Astrocyte of the spinal cord (primary cell): ENCODE data around the gene TOMM6.

Experiments used
- DNase-seq: peaks from one replicate; pipeline ENCODE4 v3.0.0; 2011; ENCODE audit warnings: low read depth, low spot score
- H3K4me3 ChIP-seq: 2 replicates; pipeline ENCODE4 v1.5.1; 2011; ENCODE audit warnings: low read depth, mild to moderate bottlenecking, low read length, moderate library complexity
- in situ Hi-C: cut with HindIII; loops from 2 replicates; pipeline ENCODE4 v1.10.0; 2017; ENCODE audit warnings: low sequenced_read_pairs
- TF ChIP-seq, protein P1 (sequence below): IDR thresholded peaks from 2 replicates; pipeline ENCODE4 v1.5.1; 2012; ENCODE audit warnings: low read depth, mild to moderate bottlenecking, low read length, inconsistent platforms

The TOMM6 gene

DNA sequence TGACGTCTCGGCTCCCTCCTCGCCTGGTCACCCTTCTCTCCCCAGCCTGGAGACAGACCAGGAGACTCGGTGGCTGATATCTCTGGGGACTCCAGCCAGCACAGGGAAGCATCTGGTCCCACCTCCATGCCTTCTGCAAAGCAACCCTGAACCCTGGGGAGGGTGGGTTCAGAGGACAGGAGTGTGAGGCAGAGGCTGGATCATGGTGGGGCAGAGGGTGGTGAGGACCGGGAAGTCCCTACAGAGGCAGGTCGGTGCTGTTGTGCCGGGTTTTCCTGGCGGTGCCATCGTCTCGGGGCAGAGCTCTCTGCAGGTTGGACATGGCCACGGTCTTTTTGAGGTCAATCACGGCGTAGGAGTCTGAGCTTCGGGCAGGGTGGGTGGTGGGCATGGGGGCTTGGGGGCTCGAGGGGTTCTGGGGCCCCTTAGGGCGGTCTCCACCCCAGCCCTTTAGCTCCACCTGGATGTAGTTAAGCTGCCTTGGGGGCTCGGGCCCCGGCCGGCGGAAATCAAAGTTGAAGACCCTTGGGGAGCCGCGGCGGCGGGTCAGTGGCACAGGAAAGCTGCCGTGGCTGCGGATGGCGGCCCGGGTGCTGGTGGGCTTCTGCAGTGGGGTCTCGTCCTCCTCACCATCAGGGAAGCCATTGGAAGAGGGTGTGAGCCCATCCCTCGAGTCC, 17.0 kb upstream of the TOMM6 start:
- TF ChIP-seq, protein P1, sequence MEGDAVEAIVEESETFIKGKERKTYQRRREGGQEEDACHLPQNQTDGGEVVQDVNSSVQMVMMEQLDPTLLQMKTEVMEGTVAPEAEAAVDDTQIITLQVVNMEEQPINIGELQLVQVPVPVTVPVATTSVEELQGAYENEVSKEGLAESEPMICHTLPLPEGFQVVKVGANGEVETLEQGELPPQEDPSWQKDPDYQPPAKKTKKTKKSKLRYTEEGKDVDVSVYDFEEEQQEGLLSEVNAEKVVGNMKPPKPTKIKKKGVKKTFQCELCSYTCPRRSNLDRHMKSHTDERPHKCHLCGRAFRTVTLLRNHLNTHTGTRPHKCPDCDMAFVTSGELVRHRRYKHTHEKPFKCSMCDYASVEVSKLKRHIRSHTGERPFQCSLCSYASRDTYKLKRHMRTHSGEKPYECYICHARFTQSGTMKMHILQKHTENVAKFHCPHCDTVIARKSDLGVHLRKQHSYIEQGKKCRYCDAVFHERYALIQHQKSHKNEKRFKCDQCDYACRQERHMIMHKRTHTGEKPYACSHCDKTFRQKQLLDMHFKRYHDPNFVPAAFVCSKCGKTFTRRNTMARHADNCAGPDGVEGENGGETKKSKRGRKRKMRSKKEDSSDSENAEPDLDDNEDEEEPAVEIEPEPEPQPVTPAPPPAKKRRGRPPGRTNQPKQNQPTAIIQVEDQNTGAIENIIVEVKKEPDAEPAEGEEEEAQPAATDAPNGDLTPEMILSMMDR, result no peak
- no peak overlapping the region for H3K4me3 ChIP-seq
- in situ Hi-C loops, result no loop called here
- DNase-seq, result no peak

DNA sequence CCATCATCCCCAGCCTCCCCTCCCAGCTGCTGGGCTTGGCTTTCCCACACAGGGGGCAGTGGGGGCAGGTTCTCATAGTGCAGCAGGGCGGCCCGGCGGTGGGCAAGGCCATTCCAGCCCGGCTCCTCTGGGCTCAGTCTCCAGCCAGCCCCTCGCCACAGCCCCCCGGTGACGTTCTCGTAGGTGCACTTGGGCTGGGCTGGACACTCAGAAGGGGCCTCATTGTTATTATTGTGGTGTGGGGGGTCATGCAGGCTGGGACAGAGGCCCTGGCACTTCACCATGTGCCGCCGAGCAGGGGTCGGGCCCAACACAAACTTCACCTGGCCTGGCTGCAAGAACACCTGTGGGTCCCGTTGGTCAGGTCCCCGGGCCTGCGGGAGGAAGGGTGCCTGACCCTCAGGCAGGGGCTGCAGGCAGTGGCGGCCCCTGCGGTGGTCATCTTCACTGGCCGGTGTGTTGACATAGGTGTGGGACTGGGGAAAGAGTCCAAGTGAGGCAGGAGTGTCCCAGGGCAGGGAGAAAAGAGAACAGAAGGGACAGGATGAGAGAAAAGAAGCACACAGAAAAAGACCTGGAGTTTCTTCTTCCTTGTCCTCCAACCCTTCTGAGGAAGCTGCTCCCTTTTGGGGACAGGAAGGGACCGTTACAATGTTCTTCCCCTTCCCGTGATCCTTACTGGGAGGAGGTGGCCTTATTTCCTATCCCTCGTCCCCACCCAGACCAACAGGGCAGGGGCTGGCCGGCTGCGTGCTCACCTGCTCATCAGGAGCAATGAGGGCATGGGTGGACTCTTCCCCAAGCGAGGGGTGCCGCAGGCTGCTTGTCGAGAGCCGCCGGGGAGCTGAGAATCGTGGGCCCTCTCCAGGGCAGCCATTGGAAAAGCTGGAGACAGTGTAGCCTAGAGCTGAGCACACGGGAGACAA, 16.2 kb upstream of the TOMM6 start:
- no peak overlapping the region for H3K4me3 ChIP-seq
- in situ Hi-C loops, result no loop called here
- TF ChIP-seq, protein P1, result no peak
- DNase-seq, result no peak

DNA sequence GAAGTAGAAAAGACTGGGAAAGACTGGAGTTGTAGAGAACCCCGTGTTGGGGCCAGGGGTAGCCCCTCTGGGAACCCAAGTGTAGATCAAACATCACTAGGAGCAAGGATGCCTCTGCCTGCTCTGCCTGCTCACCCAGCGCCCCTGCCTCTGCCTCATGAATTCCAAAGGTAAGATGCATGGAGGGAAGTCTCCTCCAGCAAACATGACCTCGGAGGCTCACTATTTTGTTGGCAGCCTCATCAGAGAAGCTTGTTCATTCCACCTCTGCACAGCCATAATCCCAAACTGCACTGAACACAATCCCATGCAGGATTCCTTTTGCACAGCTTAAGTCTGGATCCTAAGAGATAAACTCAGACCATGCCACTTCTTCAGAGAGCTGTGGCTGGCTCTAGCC, 12.7 kb upstream of the TOMM6 start:
- TF ChIP-seq, protein P1, result no peak
- DNase-seq, result no peak
- in situ Hi-C loops, result no loop called here
- no peak overlapping the region for H3K4me3 ChIP-seq

DNA sequence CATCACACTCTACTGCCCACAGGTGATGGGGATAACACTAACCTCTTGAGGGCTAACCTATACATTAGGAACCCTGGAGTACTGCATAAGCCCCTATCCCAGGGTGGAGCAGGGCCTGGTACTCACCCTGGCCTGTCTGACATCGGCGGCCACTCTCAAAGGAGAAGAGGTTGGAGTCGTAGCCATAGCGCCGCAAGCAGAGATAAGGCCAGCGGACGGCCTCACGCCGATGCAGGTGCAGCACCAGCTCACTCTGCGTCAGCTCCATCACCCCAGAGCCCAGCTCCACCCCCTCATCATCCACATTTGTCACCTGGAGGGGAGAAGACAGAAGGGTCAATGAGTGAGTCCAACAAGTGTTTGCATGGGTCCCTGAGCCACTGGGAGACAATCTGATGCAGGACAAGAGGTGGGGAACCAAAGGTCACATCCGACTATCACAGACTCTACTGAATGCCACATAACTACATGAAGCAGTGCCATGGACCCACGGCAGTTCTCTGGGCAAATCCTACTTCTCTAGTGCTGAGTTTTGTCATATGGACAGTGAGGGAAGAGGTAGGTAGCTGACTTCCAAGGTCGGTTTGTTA, 12.1 kb upstream of the TOMM6 start:
- TF ChIP-seq, protein P1, result no peak
- in situ Hi-C loops, result no loop called here
- DNase-seq, result no peak
- H3K4me3 ChIP-seq, result no peak overlapping the region

DNA sequence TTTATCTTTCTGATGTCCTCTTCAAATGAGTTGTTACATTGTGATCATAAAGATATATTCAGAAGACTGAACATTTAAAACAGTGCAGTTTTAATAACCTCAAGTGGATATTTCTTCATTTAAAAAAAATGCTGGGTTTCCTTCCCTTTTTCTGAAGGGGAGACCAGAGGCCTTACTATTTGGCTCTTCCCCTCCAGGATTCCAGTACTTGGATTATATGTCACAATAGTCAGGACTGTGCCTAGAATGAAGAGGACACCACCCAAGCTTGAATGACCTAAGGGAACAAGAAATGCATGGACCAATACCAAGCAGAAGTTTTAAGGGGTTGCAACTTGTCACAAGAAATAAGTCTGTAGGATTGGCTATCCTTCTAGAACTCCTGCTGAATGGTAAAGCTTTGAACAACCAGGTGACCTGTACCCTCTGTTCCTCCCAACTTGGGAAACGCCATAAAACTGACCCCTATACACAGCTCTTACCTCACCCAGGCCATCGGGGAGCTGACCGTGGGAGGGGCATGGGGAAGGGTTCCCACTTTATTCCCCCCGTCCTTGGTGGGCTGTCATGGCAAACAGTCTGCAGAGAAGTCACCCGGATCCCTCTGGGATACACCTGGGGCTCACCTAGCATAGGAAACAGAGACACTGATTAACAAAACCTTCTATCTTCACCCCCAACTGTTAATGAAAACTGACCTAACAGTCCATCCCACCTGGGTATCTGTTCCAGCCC, 9.8 kb upstream of the TOMM6 start:
- no peak for DNase-seq
- in situ Hi-C loops, result no loop called here
- TF ChIP-seq, protein P1, result no peak
- no peak overlapping the region for H3K4me3 ChIP-seq

DNA sequence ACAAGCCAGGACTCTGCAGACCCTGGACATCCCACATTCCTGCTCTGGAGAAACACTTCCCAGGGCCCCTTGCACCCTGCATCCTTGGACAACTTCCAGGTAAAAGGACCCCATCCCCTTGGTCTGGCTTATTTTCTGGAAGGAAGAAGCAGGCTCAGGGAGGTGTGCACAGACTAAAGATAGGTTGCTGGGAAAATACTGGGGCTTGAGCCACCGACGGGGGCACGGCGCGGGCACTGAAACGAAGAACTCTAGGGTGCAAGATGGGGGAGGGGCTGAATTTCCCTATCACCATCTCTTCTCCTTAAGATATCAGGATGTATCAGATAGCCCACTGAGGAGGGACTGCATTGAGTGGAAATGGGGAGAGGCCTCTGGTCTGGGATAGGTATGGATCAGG, 8.6 kb upstream of the TOMM6 start:
- TF ChIP-seq, protein P1, result no peak
- in situ Hi-C loops, result no loop called here
- H3K4me3 ChIP-seq, result peak overlapping the region; percentile 65
- DNase-seq, result no peak
